Activated CD4-positive, alpha-beta memory T cell treated with anti-CD3 and anti-CD28 coated beads, Interleukin-2, amount 10 ng/mL, durations not matched to agents 7 days and 5 days (primary cell): Measurements from ENCODE around the gene TMEM255A. TPM values are rescaled to one million over a fixed set of nuclear protein-coding genes. Genes with fewer than 3 reads are reported as not detected.

Experiments used
- CTCF ChIA-PET: fragments of 350-600 bp; sonication (Branson Sonifier 250); formaldehyde crosslinking; loops from one replicate; lab custom pipeline; 2021; ENCODE audit warnings: antibody characterized with exemption, inconsistent platforms; lab: Charles Lee
- POLR2A ChIA-PET: fragments of 350-600 bp; sonication (Branson Sonifier 250); formaldehyde crosslinking; loops from one replicate; lab custom pipeline; 2021; ENCODE audit warnings: antibody characterized with exemption; lab: Charles Lee
- DNase-seq: peaks from one replicate; pipeline ENCODE4 v3.0.0-alpha.2; 2020
- H3K27ac Mint-ChIP-seq: one replicate; pipeline ENCODE4 v1.8.0; 2021; ENCODE audit warnings: mild to moderate bottlenecking, mixed read lengths
- H3K27me3 Mint-ChIP-seq: one replicate; pipeline ENCODE4 v1.8.0; 2021; ENCODE audit warnings: mixed read lengths
- H3K36me3 Mint-ChIP-seq: one replicate; pipeline ENCODE4 v1.8.0; 2021; ENCODE audit warnings: low read depth, mixed read lengths
- H3K4me1 Mint-ChIP-seq: one replicate; pipeline ENCODE4 v1.8.0; 2021; ENCODE audit warnings: mixed read lengths
- H3K4me3 Mint-ChIP-seq: one replicate; pipeline ENCODE4 v1.8.0; 2021; ENCODE audit warnings: mild to moderate bottlenecking, mixed read lengths
- H3K9me3 Mint-ChIP-seq: one replicate; pipeline ENCODE4 v1.8.0; 2021; ENCODE audit warnings: mixed read lengths
- total RNA-seq, 2 experiments: library from RNA; stranded (reverse); gene quantifications; one replicate each; pipeline ENCODE4 v1.2.3, GENCODE V29; 2021

TMEM255A gene
- total RNA-seq, 2 experiments from 2014 or later: not detected

DNA sequence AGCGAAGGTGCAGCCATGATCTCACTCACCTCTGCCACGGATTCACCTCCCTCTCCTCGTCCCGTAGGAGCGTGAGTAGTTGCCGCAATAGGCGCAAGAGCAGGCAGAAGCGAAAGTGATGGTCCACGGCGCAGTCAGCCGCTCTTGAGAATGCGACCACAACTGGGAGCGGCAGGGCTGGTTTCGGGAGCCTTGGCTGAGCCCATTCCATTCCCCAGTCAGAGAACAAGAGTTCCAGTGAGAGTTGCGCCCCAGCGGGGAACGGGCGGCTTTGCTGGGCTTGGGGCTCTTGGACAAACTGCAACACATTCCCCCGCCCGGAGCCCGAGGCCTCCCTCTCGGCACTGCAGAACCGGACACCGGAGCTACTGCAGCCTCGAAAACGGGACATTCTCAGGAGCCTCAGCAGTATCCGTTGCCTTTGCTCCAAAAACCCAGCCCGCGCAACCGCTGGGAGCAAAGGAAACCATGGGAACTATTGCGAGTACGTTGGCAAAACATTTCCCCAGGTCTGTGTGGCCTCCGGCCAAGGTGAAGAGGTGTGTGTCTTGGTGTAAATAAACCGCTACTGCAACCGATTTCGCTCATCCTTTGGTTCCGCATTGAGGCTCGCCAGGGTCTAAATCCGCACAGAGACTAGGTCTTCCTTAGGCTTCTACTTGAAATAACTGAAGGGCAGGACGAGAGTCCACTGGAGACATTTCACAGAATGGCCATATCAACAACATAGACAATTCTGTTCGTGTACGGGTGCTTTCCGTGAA, 66.3 kb downstream of the TMEM255A start:
- Mint-ChIP-seq H3K27me3 (no peaks in the 10 kb centered on the region), H3K9me3 (no peaks in the 10 kb centered on the region), H3K4me1 (peaks cover 28% of the 10 kb centered on the region), H3K36me3 (no peaks in the 10 kb centered on the region), H3K4me3 (peak overlapping the region; percentile 91), H3K27ac (peak overlapping the region; percentile 81)
- peak; percentile 66 for DNase-seq
- ChIA-PET POLR2A (no interaction called here), CTCF (no interaction called here)

DNA sequence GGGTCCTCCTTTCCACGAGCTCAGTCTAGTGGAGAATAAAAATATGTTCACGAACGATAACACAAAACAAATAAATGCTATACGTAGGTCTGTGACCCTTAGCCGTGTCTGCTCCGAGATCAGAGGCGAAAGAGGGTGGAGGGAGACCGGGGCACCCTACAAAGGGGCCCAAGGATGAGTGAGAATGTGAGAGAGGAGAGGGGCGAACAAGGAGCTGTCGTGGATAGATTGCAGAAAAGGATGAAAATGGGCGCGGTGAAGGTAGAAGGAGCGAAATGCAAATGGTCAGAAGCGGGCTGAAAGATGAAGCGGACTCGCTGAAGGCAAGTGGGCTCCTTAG, 66.9 kb downstream of the TMEM255A start:
- DNase-seq: no peak
- POLR2A ChIA-PET: no interaction called here
- Mint-ChIP-seq H3K4me3 (peak overlapping the region; percentile 91), H3K27ac (peak overlapping the region; percentile 81), H3K27me3 (no peaks in the 10 kb centered on the region), H3K36me3 (peaks cover under 1% of the 10 kb centered on the region), H3K9me3 (no peaks in the 10 kb centered on the region), H3K4me1 (peaks cover 28% of the 10 kb centered on the region)
- CTCF ChIA-PET: no interaction called here

DNA sequence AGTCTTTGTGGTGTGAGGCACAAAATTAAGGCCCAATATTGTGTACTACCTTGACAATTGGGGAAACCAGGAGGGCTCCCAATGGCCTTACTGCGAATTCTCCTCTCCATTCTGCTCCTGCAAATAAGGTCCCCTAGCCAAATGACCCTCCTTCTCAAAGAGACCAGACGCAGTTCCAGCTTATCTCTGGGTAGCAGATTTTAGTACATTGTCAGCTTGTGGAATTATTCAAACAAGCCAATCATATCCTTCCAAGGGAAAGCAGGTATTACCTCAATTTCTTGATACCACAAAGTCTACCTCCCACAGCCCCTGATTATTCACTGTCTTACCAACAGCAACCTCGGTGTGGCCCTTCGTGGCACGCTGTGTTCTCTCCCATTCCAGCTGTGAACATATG, 68.4 kb downstream of the TMEM255A start:
- POLR2A ChIA-PET: no interaction called here

DNA sequence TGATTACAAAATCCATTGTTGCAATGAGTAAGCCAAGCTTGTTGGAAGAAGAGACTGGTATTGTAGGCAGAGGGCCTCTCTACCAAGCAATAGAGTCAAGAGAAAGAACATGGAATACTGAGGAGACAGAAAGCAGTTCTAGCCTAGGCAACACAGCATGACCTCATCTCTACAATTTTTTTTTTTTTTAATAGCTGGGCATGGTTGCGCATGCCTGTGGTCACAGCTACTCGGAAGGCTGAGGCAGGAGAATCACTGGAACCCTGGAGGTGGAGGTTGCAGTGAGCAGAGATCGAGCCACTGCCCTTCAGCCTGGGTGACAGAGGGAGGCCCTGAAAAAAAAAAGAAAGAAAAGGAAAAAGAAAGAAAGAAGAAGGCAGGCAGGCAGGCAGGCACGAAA, 72.3 kb downstream of the TMEM255A start:
- Mint-ChIP-seq H3K9me3 (no peaks in the 10 kb centered on the region), H3K36me3 (peaks cover 9% of the 10 kb centered on the region), H3K27me3 (no peaks in the 10 kb centered on the region), H3K4me3 (no peak overlapping the region), H3K27ac (no peak overlapping the region), H3K4me1 (peaks cover 14% of the 10 kb centered on the region)
- ChIA-PET POLR2A (interaction anchor here (1.5 kb wide), 1 partner anchor 12 kb away, joined by 4 read pairs; the partner anchor contains the start of gene ZBTB33), CTCF (no interaction called here)
- DNase-seq: no peak

More for the DNA sequence above, 68.4 kb downstream of the TMEM255A start:
- CTCF ChIA-PET: interaction anchor here (0.7 to 1.0 kb wide), 2 partner anchors 8 to 29 kb away, joined by 3 to 6 read pairs; partner anchors contain the start of gene ZBTB33
- Mint-ChIP-seq H3K27me3 (no peaks in the 10 kb centered on the region), H3K4me1 (peaks cover 21% of the 10 kb centered on the region), H3K36me3 (peaks cover 9% of the 10 kb centered on the region), H3K4me3 (no peak overlapping the region), H3K27ac (no peak overlapping the region), H3K9me3 (no peaks in the 10 kb centered on the region)
- DNase-seq: no peak

DNA sequence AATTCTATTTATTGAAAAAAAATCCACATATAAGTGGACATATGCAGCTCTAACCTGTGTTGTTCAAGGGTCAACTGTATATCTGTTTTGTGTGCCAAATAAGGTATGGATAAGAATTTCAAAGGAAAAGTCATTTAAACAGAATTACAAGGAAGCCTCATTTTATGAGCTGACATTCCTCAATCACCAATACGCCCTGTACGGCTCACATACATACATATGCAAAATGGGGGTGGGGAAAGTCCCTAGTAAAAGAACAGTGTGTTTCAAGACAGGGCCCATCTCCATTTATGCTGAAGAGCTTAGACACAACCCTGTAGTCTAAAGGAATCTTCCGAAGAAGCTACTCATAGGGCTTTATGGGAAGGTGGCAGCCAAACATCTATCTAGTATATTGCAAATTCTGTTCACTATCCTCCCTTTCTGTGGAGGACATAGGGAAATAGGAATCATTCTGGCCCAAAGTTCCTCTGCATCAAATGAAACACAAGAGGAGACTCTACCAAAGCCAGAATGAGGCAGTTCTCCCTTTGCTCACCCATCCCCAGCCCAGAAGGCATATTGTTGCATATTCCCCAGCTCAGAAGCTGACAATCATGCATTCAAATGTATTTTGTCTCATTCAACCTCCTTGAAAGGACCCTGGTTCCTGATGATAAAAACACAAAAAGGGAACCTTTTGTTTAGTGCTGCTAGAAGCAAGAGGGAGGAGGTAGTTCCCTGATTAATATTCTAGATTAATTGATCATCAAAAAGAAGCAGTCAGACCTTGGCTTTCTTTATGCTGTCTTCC, 74.4 kb downstream of the TMEM255A start:
- Mint-ChIP-seq H3K9me3 (no peaks in the 10 kb centered on the region), H3K27me3 (no peaks in the 10 kb centered on the region), H3K36me3 (peaks cover 10% of the 10 kb centered on the region), H3K27ac (no peak overlapping the region), H3K4me1 (peaks cover 2% of the 10 kb centered on the region), H3K4me3 (no peak overlapping the region)
- DNase-seq: no peak
- ChIA-PET CTCF (no interaction called here), POLR2A (no interaction called here)

DNA sequence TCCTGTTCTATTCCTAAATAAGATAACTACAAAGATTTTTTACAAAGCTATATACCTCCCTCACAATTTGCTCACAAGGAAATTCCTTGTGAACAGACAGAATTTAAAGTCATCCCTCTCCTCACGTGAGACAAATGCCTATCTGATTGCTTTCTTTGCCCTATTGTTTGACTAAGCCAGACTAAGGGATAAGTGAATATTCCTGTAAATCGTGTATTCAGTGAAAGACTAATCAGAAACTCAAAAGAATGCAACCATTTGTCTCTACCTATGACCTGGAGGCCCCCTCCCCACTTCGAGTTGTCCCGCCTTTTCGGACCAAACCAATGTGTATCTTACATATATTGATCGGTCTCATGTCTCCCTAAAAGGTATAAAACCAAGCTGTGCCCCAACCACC, 76.0 kb downstream of the TMEM255A start:
- ChIA-PET CTCF (interaction anchor here (0.6 to 0.7 kb wide), 2 partner anchors 219 to 326 kb away, joined by 3 to 6 read pairs; no protein-coding TSS in a partner anchor), POLR2A (interaction anchor here (0.7 kb wide), 1 partner anchor 304 kb away, joined by 3 read pairs; no protein-coding TSS in a partner anchor)
- Mint-ChIP-seq H3K4me1 (no peaks in the 10 kb centered on the region), H3K9me3 (no peaks in the 10 kb centered on the region), H3K4me3 (no peak overlapping the region), H3K27me3 (no peaks in the 10 kb centered on the region), H3K27ac (no peak overlapping the region), H3K36me3 (peaks cover 11% of the 10 kb centered on the region)
- no peak for DNase-seq

DNA sequence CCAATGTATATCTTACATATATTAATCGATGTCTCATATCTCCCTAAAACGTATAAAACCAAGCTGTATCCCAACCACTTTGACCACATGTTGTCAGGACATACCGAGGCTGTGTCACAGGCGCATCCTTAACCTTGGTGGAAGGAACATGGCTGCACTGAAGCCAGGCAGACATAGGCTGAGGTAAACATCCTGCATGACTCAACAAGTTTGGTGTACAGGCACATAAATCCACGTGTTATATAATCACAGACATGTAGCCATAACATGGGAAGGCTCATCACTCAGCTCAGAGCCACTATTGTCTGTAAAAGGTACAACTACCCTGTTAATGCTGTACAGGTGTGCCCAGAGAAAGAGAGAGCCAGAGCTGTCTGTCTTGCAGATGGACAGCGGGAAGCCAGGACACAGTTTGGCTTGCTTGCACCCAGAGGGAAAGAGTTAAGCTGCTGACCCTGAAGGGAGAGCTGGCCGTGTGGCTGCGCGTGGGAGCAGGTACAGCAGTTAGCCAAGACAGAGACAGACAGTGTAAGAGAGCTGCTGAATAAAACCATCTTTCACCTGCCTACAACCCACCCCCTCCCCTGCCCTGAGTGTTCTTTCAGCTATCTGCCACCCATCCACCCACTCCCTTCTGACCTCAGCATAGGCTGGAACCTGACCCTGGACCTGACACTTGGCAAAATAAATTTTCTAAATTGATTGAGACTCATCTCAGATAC, 82.9 kb downstream of the TMEM255A start:
- CTCF ChIA-PET: no interaction called here
- no peak for DNase-seq
- H3K27me3 Mint-ChIP-seq: no peaks in the 10 kb centered on the region
- peaks cover 2% of the 10 kb centered on the region for H3K36me3 Mint-ChIP-seq
- no peak overlapping the region for H3K4me3 Mint-ChIP-seq
- no peaks in the 10 kb centered on the region for H3K9me3 Mint-ChIP-seq
- POLR2A ChIA-PET: no interaction called here
- H3K27ac Mint-ChIP-seq: no peak overlapping the region
- peaks cover 4% of the 10 kb centered on the region for H3K4me1 Mint-ChIP-seq

DNA sequence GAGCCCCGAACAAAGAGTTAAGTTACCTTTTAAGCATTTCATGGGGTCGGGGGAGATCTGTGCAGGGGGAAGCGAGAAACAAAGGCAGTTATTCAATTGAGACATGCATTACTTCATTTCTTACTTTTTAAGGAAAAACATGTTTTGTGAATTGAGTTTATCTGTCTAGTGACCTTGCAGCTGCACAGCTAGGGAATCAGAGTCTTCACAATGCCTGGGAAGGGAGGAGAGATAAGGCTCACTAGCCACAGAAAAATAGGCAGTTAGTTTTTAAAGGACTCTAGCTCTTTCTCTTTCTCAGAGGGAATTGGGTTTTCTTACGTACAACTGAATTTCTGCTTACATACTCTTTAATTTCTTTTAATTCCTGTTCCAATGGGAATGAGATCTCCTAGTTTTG, 86.9 kb downstream of the TMEM255A start:
- H3K27ac Mint-ChIP-seq: no peak overlapping the region
- no peak overlapping the region for H3K4me3 Mint-ChIP-seq
- ChIA-PET POLR2A (no interaction called here), CTCF (interaction anchor here (2.0 kb wide), 1 partner anchor 11 kb away, joined by 6 read pairs; no protein-coding TSS in a partner anchor)
- no peak for DNase-seq
- no peaks in the 10 kb centered on the region for H3K9me3 Mint-ChIP-seq
- H3K4me1 Mint-ChIP-seq: peaks cover 4% of the 10 kb centered on the region
- no peaks in the 10 kb centered on the region for H3K27me3 Mint-ChIP-seq
- no peaks in the 10 kb centered on the region for H3K36me3 Mint-ChIP-seq

DNA sequence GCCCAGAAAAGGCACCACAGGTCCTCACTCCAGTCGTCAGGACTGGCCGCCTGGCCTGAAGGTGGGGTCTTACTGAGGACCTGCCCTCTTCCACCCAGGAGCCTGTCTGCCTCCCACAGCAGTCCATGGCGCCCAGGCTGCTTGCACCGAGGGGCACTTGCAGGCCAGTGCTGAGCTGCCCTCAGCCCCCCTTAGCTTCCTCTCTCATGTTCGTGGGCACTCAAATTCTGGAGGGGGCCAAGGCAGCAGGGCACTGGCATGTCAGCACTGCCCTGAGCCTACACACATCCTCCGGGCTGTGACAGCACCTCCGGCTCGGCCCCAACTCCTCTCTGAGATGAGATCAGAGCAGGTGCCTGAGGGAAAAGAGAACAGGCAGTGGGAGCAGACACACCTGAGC, 87.9 kb downstream of the TMEM255A start:
- no peak overlapping the region for H3K27ac Mint-ChIP-seq
- H3K4me1 Mint-ChIP-seq: peaks cover 3% of the 10 kb centered on the region
- CTCF ChIA-PET: interaction anchor here (1.0 kb wide), 1 partner anchor 9 kb away, joined by 3 read pairs; no protein-coding TSS in a partner anchor
- no peak for DNase-seq
- no peaks in the 10 kb centered on the region for H3K36me3 Mint-ChIP-seq
- no peak overlapping the region for H3K4me3 Mint-ChIP-seq
- POLR2A ChIA-PET: no interaction called here
- no peaks in the 10 kb centered on the region for H3K27me3 Mint-ChIP-seq
- H3K9me3 Mint-ChIP-seq: no peaks in the 10 kb centered on the region

DNA sequence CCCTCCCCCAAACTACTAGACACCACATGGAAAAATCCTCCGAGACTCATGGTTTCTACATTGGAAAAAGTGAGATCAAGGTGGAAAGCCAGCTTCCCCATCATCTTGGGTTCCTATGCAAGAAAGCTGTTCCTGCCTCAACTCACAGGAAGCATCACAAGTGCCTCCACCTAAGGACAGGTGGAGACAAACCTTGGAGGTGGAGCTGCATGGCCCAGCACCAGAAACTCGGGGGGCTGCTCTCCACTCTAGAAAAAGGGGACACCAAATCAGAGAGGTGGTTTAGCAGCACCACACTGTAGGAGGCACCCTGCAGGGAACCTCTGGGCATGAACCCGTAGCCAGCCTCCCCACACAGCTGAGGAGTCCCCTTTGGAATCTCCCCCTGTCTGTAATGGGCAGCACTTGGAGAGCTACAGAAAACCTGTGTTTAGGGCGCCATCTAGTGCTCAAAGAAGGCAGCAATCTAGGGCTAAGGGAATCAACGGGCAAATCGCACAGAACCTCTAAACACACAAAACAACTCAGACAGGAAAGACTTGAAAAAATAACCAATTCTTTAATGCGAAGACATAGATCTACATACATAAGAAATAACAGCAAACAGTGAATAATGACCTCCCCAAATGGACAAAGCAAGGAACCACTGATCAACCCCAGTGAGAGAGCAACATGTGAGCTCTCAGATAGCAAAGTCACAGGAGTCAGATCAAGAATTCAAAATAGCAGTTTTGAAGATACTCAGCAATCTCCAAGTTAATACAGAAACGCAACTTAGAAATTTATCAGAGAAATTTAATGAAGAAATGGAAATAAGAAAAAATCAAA, 97.6 kb downstream of the TMEM255A start:
- H3K27me3 Mint-ChIP-seq: no peaks in the 10 kb centered on the region
- no peaks in the 10 kb centered on the region for H3K36me3 Mint-ChIP-seq
- peaks cover 3% of the 10 kb centered on the region for H3K4me1 Mint-ChIP-seq
- DNase-seq: peak; percentile 57
- H3K27ac Mint-ChIP-seq: no peak overlapping the region
- H3K4me3 Mint-ChIP-seq: no peak overlapping the region
- H3K9me3 Mint-ChIP-seq: no peaks in the 10 kb centered on the region
- ChIA-PET POLR2A (interaction anchor here (1.2 kb wide), 1 partner anchor 97 kb away, joined by 3 read pairs; the partner anchor contains the start of gene TMEM255A), CTCF (interaction anchor here (0.6 to 2.5 kb wide), 14 partner anchors 9 to 233 kb away, joined by 3 to 16 read pairs (median 4); no protein-coding TSS in a partner anchor)
